Measurements from ENCODE around the gene MIS12. TPM values are rescaled to one million over a fixed set of nuclear protein-coding genes. Genes with fewer than 3 reads are reported as not detected.

The MIS12 gene
- total and polyA plus RNA-seq, 2 donors (not counting 1 experiment from before 2014, with no cell fraction given), result 20.9 to 41.1 TPM

GRCh38 chr17:5499476-5500231 lies 13.3 kb downstream of the MIS12 start:
- peaks cover 3% of the 10 kb centered on the region for H3K27me3 Mint-ChIP-seq
- H3K4me1 Mint-ChIP-seq, result peaks cover 25% of the 10 kb centered on the region
- Histone ChIP-seq H3K36me3 (replicated peaks in 1 of 2; ENCODE audit: control extremely low read depth in 1 of 2, control insufficient read depth in 1 of 2, extremely low read depth in 1 of 2, insufficient read depth in 2 of 2, low read length in 1 of 2) (no peaks in the 10 kb centered on the region), H2AFZ (ENCODE audit: insufficient read depth, low read depth, low read length, poor library complexity, severe bottlenecking) (peak overlapping the region; percentile 65), H3K27me3 (replicated peaks in 1 of 4; ENCODE audit: control extremely low read depth in 1 of 4, control insufficient read depth in 3 of 4, insufficient read depth in 4 of 4, low read length in 3 of 4) (peaks cover 0 to 6% (median 3%) of the 10 kb centered on the region in 4 experiments), H3K9me3 (ENCODE audit: control extremely low read depth in 1 of 3, control insufficient read depth in 2 of 3, insufficient read depth in 1 of 3, low read length in 2 of 3) (no peaks in the 10 kb centered on the region), H4K20me1 (ENCODE audit: control insufficient read depth, insufficient read depth, low read length, poor library complexity, severe bottlenecking) (no peaks in the 10 kb centered on the region), H3K4me2 (replicated peaks; ENCODE audit: low read depth, low read length, poor library complexity, severe bottlenecking) (peak overlapping the region; percentile 97), H3K79me2 (ENCODE audit: control insufficient read depth, insufficient read depth, low read length) (no peaks in the 10 kb centered on the region), H3K9ac (ENCODE audit: low read length) (peak overlapping the region; percentile 62), H3K4me1 (ENCODE audit: control insufficient read depth in 2 of 2, insufficient read depth in 2 of 2, low read length in 2 of 2) (peaks cover 10 to 22% of the 10 kb centered on the region in 2 donors), H3K27ac (ENCODE audit: low read length in 2 of 2) (no peak overlapping the region), H3K4me3 (ENCODE audit: control extremely low read depth in 1 of 5, extremely low read depth in 1 of 5, insufficient read depth in 1 of 5, low read depth in 2 of 5, low read length in 4 of 5) (peak overlapping the region in 2 of 5 experiments; percentile 58 to 64)
- DNase-seq (peak; percentile 34), ATAC-seq (ENCODE audit: low read depth) (no peak)
- CTCF ChIA-PET, result interaction anchor here (0.7 to 1.3 kb wide), 2 partner anchors 9 to 102 kb away, joined by 3 read pairs; no protein-coding TSS in a partner anchor
- POLR2A ChIA-PET, result interaction anchor here (1.1 to 2.7 kb wide), 2 partner anchors 13 to 80 kb away, joined by 3 to 12 read pairs; partner anchors contain the start of genes DERL2, MIS12, NUP88 and RPAIN
- peak overlapping the region; percentile 98 for H3K4me3 Mint-ChIP-seq
- 76% methylated on average over 42 of the region's 44 CpGs for WGBS (ENCODE audit: insufficient coverage)
- H3K9me3 Mint-ChIP-seq (ENCODE audit: insufficient read depth), result no peaks in the 10 kb centered on the region
- H3K27ac Mint-ChIP-seq, result no peak overlapping the region
- intact Hi-C loops (cut with micrococcal nuclease), result loop anchor here (1.0 kb wide), 1 partner anchor 13 kb away; the partner anchor contains the start of genes DERL2 and MIS12
- TF ChIP-seq EZH2 (IDR thresholded peaks at IDR 0.05; ENCODE audit: borderline replicate concordance, insufficient read depth, low read depth, low read length, poor library complexity, severe bottlenecking) (no peak), CTCF (IDR thresholded peaks at IDR 0.05) (no peak)

GRCh38 chr17:5500247-5500588 lies 13.9 kb downstream of the MIS12 start:
- peak overlapping the region; percentile 65 for H2AFZ ChIP-seq (ENCODE audit: insufficient read depth, low read depth, low read length, poor library complexity, severe bottlenecking)
- peak overlapping the region; percentile 75 for H3K27ac Mint-ChIP-seq
- peak overlapping the region in 4 of 5 experiments; percentile 43 to 71 (median 61) for H3K4me3 ChIP-seq (ENCODE audit: control extremely low read depth in 1 of 5, extremely low read depth in 1 of 5, insufficient read depth in 1 of 5, low read depth in 2 of 5, low read length in 4 of 5)
- H3K27me3 ChIP-seq (replicated peaks in 1 of 4; ENCODE audit: control extremely low read depth in 1 of 4, control insufficient read depth in 3 of 4, insufficient read depth in 4 of 4, low read length in 3 of 4), result peaks cover 0 to 6% (median 3%) of the 10 kb centered on the region in 4 experiments
- ChIA-PET CTCF (interaction anchor here (0.7 to 1.3 kb wide), 3 partner anchors 9 to 102 kb away, joined by 3 read pairs; partner anchors contain the start of genes DERL2 and MIS12), POLR2A (interaction anchor here (1.1 to 2.7 kb wide), 2 partner anchors 14 to 81 kb away, joined by 3 to 12 read pairs; partner anchors contain the start of genes DERL2, MIS12, NUP88 and RPAIN)
- no peak for TF ChIP-seq EZH2 (IDR thresholded peaks at IDR 0.05; ENCODE audit: borderline replicate concordance, insufficient read depth, low read depth, low read length, poor library complexity, severe bottlenecking)
- TF ChIP-seq CTCF (IDR thresholded peaks at IDR 0.05), result no peak
- peak overlapping the region; percentile 62 for H3K9ac ChIP-seq (ENCODE audit: low read length)
- peaks cover 10 to 22% of the 10 kb centered on the region in 2 donors for H3K4me1 ChIP-seq (ENCODE audit: control insufficient read depth in 2 of 2, insufficient read depth in 2 of 2, low read length in 2 of 2)
- peaks cover 3% of the 10 kb centered on the region for H3K27me3 Mint-ChIP-seq
- H3K4me2 ChIP-seq (replicated peaks; ENCODE audit: low read depth, low read length, poor library complexity, severe bottlenecking), result peak overlapping the region; percentile 97
- H3K4me3 Mint-ChIP-seq, result peak overlapping the region; percentile 98
- DNase-seq (peak; percentile 39), ATAC-seq (ENCODE audit: low read depth) (no peak)
- H3K9me3 ChIP-seq (ENCODE audit: control extremely low read depth in 1 of 3, control insufficient read depth in 2 of 3, insufficient read depth in 1 of 3, low read length in 2 of 3), result no peaks in the 10 kb centered on the region
- no peak overlapping the region for H3K27ac ChIP-seq (ENCODE audit: low read length in 2 of 2)
- WGBS (ENCODE audit: insufficient coverage), result 43% methylated on average over 5 of the region's 18 CpGs
- no peaks in the 10 kb centered on the region for H3K79me2 ChIP-seq (ENCODE audit: control insufficient read depth, insufficient read depth, low read length)
- H4K20me1 ChIP-seq (ENCODE audit: control insufficient read depth, insufficient read depth, low read length, poor library complexity, severe bottlenecking), result no peaks in the 10 kb centered on the region
- peaks cover 0 to 3% of the 10 kb centered on the region in 2 experiments for H3K36me3 ChIP-seq (replicated peaks in 1 of 2; ENCODE audit: control extremely low read depth in 1 of 2, control insufficient read depth in 1 of 2, extremely low read depth in 1 of 2, insufficient read depth in 2 of 2, low read length in 1 of 2)
- intact Hi-C loops (cut with micrococcal nuclease), result loop anchor here (1.0 kb wide), 1 partner anchor 14 kb away; the partner anchor contains the start of genes DERL2 and MIS12
- H3K9me3 Mint-ChIP-seq (ENCODE audit: insufficient read depth), result no peaks in the 10 kb centered on the region
- H3K4me1 Mint-ChIP-seq, result peaks cover 25% of the 10 kb centered on the region

Data from B cell (primary cell).